ENCODE results near the gene RANBP3L.

Gene RANBP3L

GRCh38 chr5:36300927-36301540, 668 bp downstream of the RANBP3L start:
- TF ChIP-seq SIN3A (IDR thresholded peaks at IDR 0.05; ENCODE audit: borderline replicate concordance, insufficient read depth, low read length) = no peak
- no peak for TF ChIP-seq REST (IDR thresholded peaks at IDR 0.05; ENCODE audit: insufficient read depth in 1 of 2, low read depth in 2 of 2, low read length in 2 of 2)
- no peak for TF ChIP-seq TAF1 (IDR thresholded peaks at IDR 0.05; ENCODE audit: borderline replicate concordance, insufficient read depth, low read length)
- TF ChIP-seq FOXP2 (optimal IDR thresholded peaks at IDR 0.05; ENCODE audit: borderline replicate concordance, extremely low read depth, extremely low read length, insufficient read depth) = no peak
- no peak for TF ChIP-seq POLR2AphosphoS5 (IDR thresholded peaks at IDR 0.05; ENCODE audit: low read depth, low read length)

- no peak for TF ChIP-seq POLR2AphosphoS5 (IDR thresholded peaks at IDR 0.05; ENCODE audit: low read depth, low read length)
- TF ChIP-seq REST (IDR thresholded peaks at IDR 0.05; ENCODE audit: insufficient read depth in 1 of 2, low read depth in 2 of 2, low read length in 2 of 2) = no peak
- TF ChIP-seq FOXP2 (optimal IDR thresholded peaks at IDR 0.05; ENCODE audit: borderline replicate concordance, extremely low read depth, extremely low read length, insufficient read depth) = no peak
- no peak for TF ChIP-seq TAF1 (IDR thresholded peaks at IDR 0.05; ENCODE audit: borderline replicate concordance, insufficient read depth, low read length)
- no peak for TF ChIP-seq SIN3A (IDR thresholded peaks at IDR 0.05; ENCODE audit: borderline replicate concordance, insufficient read depth, low read length)
These were observed 1.3 kb downstream of the RANBP3L start for GRCh38 chr5:36300191-36300926.

- TF ChIP-seq REST (IDR thresholded peaks at IDR 0.05; ENCODE audit: insufficient read depth in 1 of 2, low read depth in 2 of 2, low read length in 2 of 2) (no peak), SIN3A (IDR thresholded peaks at IDR 0.05; ENCODE audit: borderline replicate concordance, insufficient read depth, low read length) (no peak)
These were observed 3.1 kb downstream of the RANBP3L start for GRCh38 chr5:36298552-36298951.

- TF ChIP-seq FOXP2 (optimal IDR thresholded peaks at IDR 0.05; ENCODE audit: borderline replicate concordance, extremely low read depth, extremely low read length, insufficient read depth) = no peak
- TF ChIP-seq SIN3A (IDR thresholded peaks at IDR 0.05; ENCODE audit: borderline replicate concordance, insufficient read depth, low read length) = no peak
These were observed 4.0 kb downstream of the RANBP3L start for GRCh38 chr5:36297653-36298052.

GRCh38 chr5:36285837-36286615, 15.7 kb downstream of the RANBP3L start:
- TF ChIP-seq FOXP2 (optimal IDR thresholded peaks at IDR 0.05; ENCODE audit: borderline replicate concordance, extremely low read depth, extremely low read length, insufficient read depth) = no peak
- no peak for TF ChIP-seq REST (IDR thresholded peaks at IDR 0.05; ENCODE audit: insufficient read depth in 1 of 2, low read depth in 2 of 2, low read length in 2 of 2)
- TF ChIP-seq SIN3A (IDR thresholded peaks at IDR 0.05; ENCODE audit: borderline replicate concordance, insufficient read depth, low read length) = no peak

All from PFSK-1 (cell line).